ENCODE measurements around the gene KCNJ12. TPM values are rescaled to one million over a fixed set of nuclear protein-coding genes. Genes with fewer than 3 reads are reported as not detected.

The KCNJ12 gene
- total RNA-seq, 1 experiment from 2014 or later, result 5.8 TPM

- ChIA-PET POLR2A (no interaction called here), CTCF (no interaction called here), RAD21 (ENCODE audit: low non-redundant PET in 1 of 2, low total read pairs in 2 of 2, uncharacterized antibody in 2 of 2, unreplicated experiment in 2 of 2) (no interaction called here)
- Histone ChIP-seq H3K9me2 (ENCODE audit: insufficient read depth) (no peaks in the 10 kb centered on the region), H3K4me1 (ENCODE audit: control insufficient read depth in 1 of 2, insufficient read depth in 2 of 2, low read length in 2 of 2) (peaks cover 2 to 5% of the 10 kb centered on the region in 2 experiments; a peak in 1 of 4 replicates), H3K36me3 (ENCODE audit: control insufficient read depth in 1 of 2, insufficient read depth in 2 of 2, low read length in 2 of 2) (no peaks in the 10 kb centered on the region), H3K4me3 (replicated peaks in 1 of 2; ENCODE audit: low read depth in 1 of 2, low read length in 2 of 2) (no peak overlapping the region), H3K27ac (ENCODE audit: low read depth, low read length) (no peak overlapping the region), H3K9ac (ENCODE audit: low read length) (no peak overlapping the region), H3K27me3 (ENCODE audit: insufficient read depth, low read length) (no peaks in the 10 kb centered on the region), H2AFZ (ENCODE audit: low read depth, low read length, poor library complexity, severe bottlenecking) (no peak overlapping the region), H3K4me2 (ENCODE audit: low read length) (no peak overlapping the region), H4K20me1 (ENCODE audit: insufficient read depth) (no peaks in the 10 kb centered on the region), H3K9me3 (ENCODE audit: control insufficient read depth in 1 of 2, insufficient read depth in 1 of 2, low read depth in 1 of 2, low read length in 2 of 2) (no peaks in the 10 kb centered on the region), H3K79me2 (ENCODE audit: insufficient read depth, low read length) (no peaks in the 10 kb centered on the region)
- BruUV-seq (replicated peaks), result no TSS peak
- ATAC-seq (no peak), DNase-seq (ENCODE audit: low read depth, low spot score) (no peak)
- intact Hi-C loops (cut with micrococcal nuclease), result no loop called here
- no peak for TF ChIP-seq SRF (IDR thresholded peaks at IDR 0.05; ENCODE audit: low read depth)
- TF ChIP-seq RAD21 (IDR thresholded peaks at IDR 0.05; ENCODE audit: low read depth), result no peak
- TF ChIP-seq TCF7L2 (IDR thresholded peaks at IDR 0.05; ENCODE audit: borderline replicate concordance, extremely low read depth, insufficient read depth, insufficient read length), result no peak
- TF ChIP-seq POLR2A (IDR thresholded peaks at IDR 0.05; ENCODE audit: borderline replicate concordance, extremely low read depth, insufficient read depth, insufficient read length), result no peak
- TF ChIP-seq ZBTB33 (IDR thresholded peaks at IDR 0.05; ENCODE audit: extremely low read depth, insufficient replicate concordance, low read length), result no peak
- TF ChIP-seq ZNF274 (IDR thresholded peaks at IDR 0.05; ENCODE audit: low read depth, low read length), result no peak
- no peak for TF ChIP-seq SIN3A (IDR thresholded peaks at IDR 0.05; ENCODE audit: low read depth)
- no peak for TF ChIP-seq JUND (IDR thresholded peaks at IDR 0.05)
- TF ChIP-seq SP1 (IDR thresholded peaks at IDR 0.05; ENCODE audit: low read depth), result no peak
- TF ChIP-seq CTCF (IDR thresholded peaks at IDR 0.05 in 2 of 3, conservative IDR thresholded peaks at IDR 0.05 in 1 of 3; ENCODE audit: borderline replicate concordance in 1 of 3, insufficient read depth in 1 of 3, low read depth in 2 of 3, low read length in 2 of 3), result no peak
- TF ChIP-seq YY1 (IDR thresholded peaks at IDR 0.05; ENCODE audit: extremely low read depth, insufficient replicate concordance, low read depth, low read length), result no peak
- no peak for TF ChIP-seq ELF1 (IDR thresholded peaks at IDR 0.05; ENCODE audit: borderline replicate concordance, low read depth)
- TF ChIP-seq ZFX (IDR thresholded peaks at IDR 0.05), result no peak
- TF ChIP-seq CBX3 (IDR thresholded peaks at IDR 0.05; ENCODE audit: low read depth), result no peak
- TF ChIP-seq EZH2phosphoT487 (IDR thresholded peaks at IDR 0.05; ENCODE audit: borderline replicate concordance), result no peak
- TF ChIP-seq POLR2AphosphoS5 (IDR thresholded peaks at IDR 0.05; ENCODE audit: low read depth, low read length), result no peak
- no peak for TF ChIP-seq EGR1 (IDR thresholded peaks at IDR 0.05; ENCODE audit: low read depth)
Observed at GRCh38 chr17:21351366-21352065, 24.6 kb upstream of the KCNJ12 start.

Measured in HCT116 (cell line).